Coronary artery (tissue), 2 donors: Measurements from ENCODE around the gene COX7B2.

Experiments used
- DNase-seq: peaks from one replicate; pipeline ENCODE4 v3.0.0-alpha.2; 2017; ENCODE audit warnings: low spot score
- H3K27ac ChIP-seq, 2 donors: fragments of 200-600 bp; sonication (generic); one replicate each; pipeline ENCODE4 v1.5.1; 2016 to 2019
- H3K4me3 ChIP-seq: fragments of 200-600 bp; sonication (generic); 2 replicates; pipeline ENCODE4 v1.5.1; 2016; ENCODE audit warnings: mild to moderate bottlenecking, moderate library complexity
- CTCF ChIP-seq: fragments of 200-600 bp; sonication (generic); IDR thresholded peaks from one replicate; pipeline ENCODE4 v1.5.1; 2019; ENCODE audit warnings: antibody characterized with exemption

Gene COX7B2

GRCh38 chr4:46909078-46909477 is at the start of gene COX7B2:
Gene COX7B2, minus strand, starts transcription at chr4:46909245. Its CDS starts 174,053 bp downstream, at chr4:46735192.
- DNase-seq = no peak
- TF ChIP-seq CTCF = no peak
- Histone ChIP-seq H3K27ac (no peak within 1 kb of the TSS), H3K4me3 (no peak within 1 kb of the TSS)

- Histone ChIP-seq H3K4me3 (peak overlapping the region; percentile 49), H3K27ac (peak overlapping the region in 1 of 2 donors; percentile 42)
- no peak for TF ChIP-seq CTCF
- DNase-seq = no peak
These were observed 47.4 kb upstream of the COX7B2 start for GRCh38 chr4:46956451-46956850.

- no peak for DNase-seq
- peak overlapping the region in 1 of 2 donors; percentile 42 for H3K27ac ChIP-seq
- no peak for TF ChIP-seq CTCF
- no peak overlapping the region for H3K4me3 ChIP-seq
These were observed 46.6 kb upstream of the COX7B2 start for GRCh38 chr4:46955601-46956000.

GRCh38 chr4:46954643-46955042 is 45.6 kb upstream of the COX7B2 start:
- no peak overlapping the region for H3K27ac ChIP-seq
- no peak for DNase-seq
- no peak for TF ChIP-seq CTCF
- no peak overlapping the region for H3K4me3 ChIP-seq

GRCh38 chr4:46953564-46953963 is 44.5 kb upstream of the COX7B2 start:
- Histone ChIP-seq H3K27ac (peak overlapping the region in 1 of 2 donors; percentile 8), H3K4me3 (no peak overlapping the region)
- no peak for TF ChIP-seq CTCF
- DNase-seq = no peak

- Histone ChIP-seq H3K4me3 (no peak overlapping the region), H3K27ac (peak overlapping the region; percentile 34 to 37)
- DNase-seq = no peak
- no peak for TF ChIP-seq CTCF
These were observed 43.4 kb upstream of the COX7B2 start for GRCh38 chr4:46952451-46952850.

- no peak overlapping the region for H3K4me3 ChIP-seq
- no peak for DNase-seq
- H3K27ac ChIP-seq = no peak overlapping the region
- no peak for TF ChIP-seq CTCF
These were observed 41.8 kb upstream of the COX7B2 start for GRCh38 chr4:46950826-46951225.
